GM21360 (cell line): ENCODE measurements around the gene SYNE1.
"Not testable (repeated sequence)": the region's sequence is repeated elsewhere in the genome, so short reads cannot be mapped to it uniquely, and the experiment has no call there.

Experiments
- ATAC-seq: cut with Tn5 transposase; IDR thresholded peaks from one replicate; pipeline ENCODE4 v1.9.1; 2021; ENCODE audit warnings: mild to moderate bottlenecking, moderate library complexity; ENCODE audit not compliant: unreplicated experiment

The SYNE1 gene

DNA sequence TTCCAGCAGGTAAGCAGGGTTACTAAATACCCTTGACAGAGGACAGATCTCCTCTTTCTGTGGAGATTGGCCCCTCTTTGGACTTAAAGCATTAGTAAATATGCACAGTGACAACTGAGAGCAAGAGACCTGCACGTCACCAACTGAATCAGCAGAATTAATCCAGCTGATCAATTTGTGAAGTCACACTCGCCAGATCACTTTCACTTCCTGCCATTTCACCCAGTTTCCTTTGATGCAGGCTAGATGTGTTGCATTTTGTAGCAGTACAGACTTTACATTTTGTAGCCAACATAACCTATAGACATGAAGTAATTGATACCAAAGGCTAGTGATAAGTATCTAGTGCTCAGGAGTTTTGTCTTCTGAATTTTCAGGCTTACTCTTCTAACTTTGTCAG is 11.9 kb downstream of the SYNE1 start:
- no peak for ATAC-seq

DNA sequence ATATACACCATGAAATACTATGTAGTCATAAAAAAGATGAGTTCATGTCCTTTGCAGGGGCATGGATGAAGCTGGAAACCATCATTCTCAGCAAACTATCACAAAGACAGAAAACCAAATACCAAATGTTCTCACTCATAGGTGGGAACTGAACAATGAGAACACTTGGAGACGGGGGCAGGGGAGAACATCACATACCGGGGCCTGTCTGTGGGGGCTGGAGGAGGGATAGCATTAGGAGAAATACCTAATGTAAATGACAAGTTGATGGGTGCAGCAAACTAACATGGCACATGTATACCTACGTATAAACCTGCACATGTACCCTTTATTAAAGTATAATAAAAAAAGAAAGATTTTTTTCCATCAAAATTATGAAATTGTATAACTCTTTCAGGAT is 22.4 kb downstream of the SYNE1 start:
- not testable (repeated sequence) for ATAC-seq

DNA sequence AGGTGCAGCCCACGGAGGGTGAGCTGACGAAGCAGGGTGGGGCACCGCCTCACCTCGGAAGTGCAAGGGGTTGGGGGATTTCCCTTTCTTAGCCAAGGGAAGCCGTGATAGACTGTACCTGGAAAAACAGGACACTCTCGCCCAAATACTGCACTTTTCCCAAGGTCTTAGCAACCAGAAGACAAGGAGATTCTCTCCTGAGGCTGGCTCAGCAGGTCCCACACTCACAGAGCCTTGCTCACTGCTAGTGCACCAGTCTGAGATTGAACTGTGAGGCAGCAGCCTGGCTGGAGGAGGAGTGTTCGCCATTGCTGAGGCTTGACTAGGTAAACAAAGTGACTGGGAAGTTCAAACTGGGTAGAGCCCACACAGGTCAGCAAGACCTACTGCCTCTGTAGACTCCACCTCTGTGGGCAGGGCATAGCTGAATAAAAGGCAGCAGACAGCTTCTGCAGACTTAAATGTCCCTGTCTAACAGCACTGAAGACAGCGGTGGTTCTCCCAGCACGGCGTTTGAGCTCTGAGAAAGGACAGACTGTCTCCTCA is 28.0 kb downstream of the SYNE1 start:
- ATAC-seq: no peak

DNA sequence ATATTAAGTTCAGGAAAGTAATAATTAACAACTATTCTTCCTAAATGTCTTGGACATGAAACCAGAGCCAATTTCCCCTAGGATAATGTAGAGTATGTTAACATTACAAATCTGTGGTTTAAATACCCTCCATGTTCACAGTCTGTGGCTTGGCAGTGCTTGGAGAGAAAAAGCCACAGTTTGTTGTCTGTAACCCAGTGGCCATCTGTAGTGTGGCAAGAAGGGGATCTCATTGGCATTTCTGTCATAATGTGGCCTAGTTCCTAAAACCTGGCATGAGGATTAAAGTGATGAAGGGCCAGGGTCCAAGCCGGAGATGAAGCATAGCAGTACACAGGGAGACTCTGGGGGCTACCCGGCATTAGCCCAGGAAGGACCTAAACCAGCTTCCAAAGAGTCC is 31.2 kb downstream of the SYNE1 start:
- no peak for ATAC-seq

DNA sequence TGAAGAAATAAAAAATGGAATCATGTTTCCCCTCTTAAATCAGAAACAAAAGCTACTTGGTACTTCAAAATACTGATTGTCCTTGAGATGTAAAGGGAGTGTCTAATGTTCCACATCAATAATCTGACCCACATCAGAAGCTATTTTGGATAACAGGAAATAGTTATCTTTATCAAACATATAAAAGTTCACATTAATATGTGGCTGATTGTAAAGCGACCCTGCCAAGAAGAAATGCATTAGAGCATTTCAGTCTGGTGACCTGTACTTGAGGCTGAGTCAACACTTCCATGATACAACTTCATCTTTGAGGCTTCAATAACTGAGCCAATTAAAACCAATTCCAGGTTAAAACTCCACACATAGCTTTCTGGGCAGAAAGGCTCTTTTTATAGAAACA is 31.8 kb downstream of the SYNE1 start:
- no peak for ATAC-seq

DNA sequence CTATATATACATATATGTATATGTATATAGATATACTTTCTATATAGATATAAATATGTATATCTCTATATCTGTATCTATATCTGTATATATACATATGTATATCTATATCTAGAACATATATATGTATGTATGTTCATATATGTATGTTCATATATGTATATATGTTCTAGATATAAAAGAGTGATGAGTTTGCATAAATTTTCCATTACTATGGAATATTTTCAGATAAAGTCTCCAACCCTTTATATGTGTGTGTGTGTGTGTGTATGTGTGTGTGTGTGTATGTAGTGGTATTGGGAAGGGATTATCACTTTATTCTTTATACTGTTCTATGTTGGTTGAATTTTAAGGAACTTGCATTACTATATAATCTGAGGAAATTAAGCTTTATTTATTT is 33.3 kb downstream of the SYNE1 start:
- ATAC-seq: no peak

DNA sequence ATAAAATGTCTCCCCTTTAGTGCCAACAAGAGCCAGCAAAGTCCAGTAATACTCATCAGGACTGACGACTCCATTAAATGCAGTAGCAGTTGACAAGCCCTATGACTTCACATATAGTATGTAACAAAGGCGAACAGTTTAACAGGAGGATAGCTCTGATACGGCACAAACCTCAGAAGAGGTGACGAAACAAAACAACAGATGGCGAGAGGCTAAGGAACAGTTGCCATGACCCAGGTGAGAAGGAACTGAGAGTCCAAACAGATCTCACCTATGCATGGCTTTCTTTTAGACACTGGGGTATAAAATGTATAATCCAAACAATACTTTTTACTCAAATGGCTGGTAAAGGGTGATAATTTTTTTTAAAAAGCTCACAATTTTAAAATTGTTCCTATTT is 37.1 kb downstream of the SYNE1 start:
- ATAC-seq: no peak

DNA sequence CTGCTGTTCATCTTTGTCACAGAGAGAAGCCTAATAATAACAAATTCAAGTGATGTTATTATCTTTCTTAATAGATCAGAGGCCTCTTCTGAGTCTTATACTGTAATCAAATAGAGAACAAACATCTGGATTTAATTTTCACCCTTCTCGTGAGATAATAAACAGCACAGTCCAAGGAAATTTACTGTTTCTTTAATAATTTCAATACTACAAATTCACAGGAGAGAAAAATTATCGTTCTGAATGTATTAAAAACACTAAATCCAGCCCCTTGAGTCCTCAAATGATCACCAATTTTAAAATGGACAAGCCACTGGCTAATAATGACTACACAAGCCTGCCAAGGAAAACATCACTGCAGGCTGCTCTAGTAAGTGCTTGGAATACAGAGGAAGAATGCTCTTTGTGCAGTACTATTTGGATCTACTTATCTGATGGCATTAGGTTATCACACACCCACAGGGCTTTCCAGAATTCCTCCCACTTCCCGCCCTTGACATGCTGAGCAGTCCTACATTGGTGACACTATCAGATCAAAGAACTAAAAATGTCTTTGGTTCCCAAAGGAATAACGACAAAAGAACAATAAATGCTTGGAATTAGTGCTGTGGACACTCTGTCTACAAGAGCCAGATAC is 38.1 kb downstream of the SYNE1 start:
- no peak for ATAC-seq

DNA sequence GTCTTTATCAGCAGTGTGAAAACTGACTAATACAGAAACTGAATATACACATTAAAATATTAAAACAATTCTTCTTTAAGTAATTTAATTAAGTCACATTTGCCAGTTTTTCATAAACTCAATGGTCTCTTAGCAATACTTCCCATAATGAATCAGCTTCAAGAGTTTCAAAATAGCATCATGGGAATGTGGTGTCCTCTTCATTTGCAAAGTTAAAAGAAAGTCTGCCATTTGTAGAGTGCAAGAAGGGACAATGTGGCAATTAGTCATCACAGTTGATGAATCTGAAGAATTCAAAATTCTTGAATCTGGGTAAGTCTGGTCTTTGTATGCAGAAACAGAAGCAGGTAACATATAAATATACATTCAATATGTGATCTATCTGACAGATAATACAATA is 38.7 kb downstream of the SYNE1 start:
- ATAC-seq: no peak

DNA sequence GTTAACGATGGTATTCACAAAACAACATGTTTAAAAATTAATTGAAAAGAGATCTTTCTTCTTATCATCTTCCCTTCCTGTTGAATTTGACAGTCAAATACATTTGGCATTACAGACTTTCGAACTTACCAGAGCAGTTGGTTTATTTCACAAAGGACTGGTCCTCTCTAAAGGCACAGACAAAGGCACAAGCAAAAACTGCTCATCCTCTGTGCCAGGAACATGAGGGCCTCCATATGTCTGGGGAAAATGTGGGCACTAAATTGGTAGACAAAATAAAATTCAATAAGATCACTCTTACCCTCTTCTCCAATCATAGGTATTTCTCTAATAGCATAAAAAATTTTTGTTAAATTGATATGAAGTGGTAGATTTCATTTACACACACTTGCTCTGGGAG is 40.4 kb downstream of the SYNE1 start:
- no peak for ATAC-seq

DNA sequence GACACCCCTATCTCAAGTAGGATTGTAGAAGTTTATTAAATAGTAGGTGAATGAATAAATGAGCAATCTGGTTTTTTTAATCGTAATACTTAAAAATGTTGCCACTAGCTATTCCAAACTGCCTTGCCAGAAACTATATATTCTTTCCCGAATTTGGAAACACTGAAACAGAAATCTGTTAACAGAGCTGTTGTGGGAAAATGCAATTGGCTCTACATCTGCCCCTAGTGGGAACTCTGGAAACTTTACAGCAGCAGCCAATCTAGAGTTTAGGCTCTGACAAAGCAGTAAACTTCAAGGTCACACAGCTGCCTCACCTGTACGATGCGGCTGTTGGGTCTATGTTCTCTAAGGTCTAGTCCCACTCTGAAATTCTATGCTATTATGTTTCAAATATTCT is 41.7 kb downstream of the SYNE1 start:
- ATAC-seq: no peak

DNA sequence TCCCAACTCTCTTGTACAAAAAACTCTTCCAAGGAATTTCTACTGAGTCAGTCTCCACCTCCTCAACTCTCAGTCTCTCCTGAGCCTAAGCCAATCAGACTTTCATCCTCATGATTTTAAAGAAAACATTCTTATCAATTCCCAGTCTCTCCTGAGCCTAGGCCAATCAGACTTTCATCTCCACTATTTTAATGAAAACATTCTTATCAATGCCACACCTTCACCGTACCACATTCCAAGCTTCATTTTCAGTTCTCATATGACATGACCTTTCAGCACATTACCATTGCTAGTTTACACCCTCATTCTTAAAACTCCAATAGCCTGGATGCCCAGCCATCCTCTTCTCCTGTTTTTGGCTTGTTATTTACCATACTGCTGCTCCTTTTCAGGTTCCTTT is 42.5 kb downstream of the SYNE1 start:
- no peak for ATAC-seq

DNA sequence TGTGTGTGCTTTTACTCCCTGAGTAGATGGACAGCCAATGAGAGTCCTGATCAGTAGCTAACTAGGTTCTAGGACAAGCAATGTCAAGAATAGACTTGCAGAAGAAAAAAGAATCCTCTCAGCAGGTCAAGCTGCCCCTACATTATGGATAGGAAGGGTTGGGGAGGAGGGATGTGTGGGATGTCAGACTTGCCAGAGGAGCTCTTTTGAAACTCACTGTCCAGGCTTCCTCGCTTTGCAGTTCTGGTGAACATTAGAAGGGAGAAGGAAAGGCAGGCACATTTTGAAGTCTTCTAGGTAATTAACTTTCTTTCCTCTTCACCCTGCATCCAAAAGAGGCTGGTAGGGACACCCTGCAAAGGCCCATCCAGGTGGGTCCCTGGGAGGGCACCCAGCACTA is 48.7 kb downstream of the SYNE1 start:
- ATAC-seq: no peak

DNA sequence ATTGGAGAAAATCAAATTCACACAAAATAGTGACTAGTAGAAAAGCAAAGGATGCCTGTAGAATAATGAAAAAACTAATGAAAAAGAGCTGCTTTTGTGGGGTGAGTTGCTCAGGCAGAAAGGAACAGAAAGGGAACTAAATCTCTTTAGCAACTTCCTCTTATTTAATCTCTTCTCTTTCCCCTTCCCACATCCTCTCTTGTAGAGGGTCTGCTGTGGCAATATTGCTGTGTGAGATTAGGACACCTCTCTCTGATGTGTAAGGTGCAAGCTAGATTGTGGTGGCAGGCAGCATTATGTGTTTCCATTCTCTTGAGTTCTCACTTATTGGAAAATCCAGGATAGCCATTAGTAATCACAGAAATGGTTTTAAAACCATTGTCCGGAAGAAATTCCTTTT is 49.7 kb downstream of the SYNE1 start:
- ATAC-seq: no peak

DNA sequence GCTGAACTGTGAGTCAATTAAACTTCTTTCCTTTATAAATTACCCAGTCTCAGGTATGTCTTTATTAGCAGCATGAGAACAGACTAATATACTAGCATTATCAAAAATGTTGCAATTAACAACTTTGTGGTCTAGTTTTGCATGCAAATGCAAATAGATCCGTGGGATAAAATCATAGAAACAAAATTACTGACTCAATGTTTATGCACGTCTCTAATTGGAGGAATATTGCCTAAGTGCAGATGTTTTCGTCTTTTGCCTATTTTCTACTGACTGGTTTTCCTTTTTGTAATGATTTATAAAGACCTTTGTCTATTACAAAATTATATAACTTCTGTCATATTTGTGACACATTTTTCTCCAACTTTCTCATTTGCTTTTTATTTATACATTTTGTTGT is 51.9 kb downstream of the SYNE1 start:
- no peak for ATAC-seq

DNA sequence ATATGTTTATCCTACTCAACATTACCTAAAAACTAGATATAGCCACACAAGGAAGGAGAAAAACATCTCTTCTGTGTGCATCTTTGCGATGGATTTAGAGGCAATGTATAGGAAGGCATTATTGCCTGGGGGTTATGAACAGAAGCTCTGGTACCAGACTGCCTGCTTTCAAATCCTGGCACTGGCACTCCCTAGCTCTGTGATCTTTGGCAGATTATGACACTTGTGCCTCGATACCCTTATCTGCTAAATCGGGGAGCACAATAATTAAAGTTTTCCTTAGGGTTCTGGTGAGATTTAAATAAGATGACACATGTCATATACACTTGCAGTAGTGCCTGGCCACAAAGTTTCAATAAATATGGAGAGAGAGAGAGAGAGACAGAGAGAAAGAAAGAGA is 53.3 kb downstream of the SYNE1 start:
- no peak for ATAC-seq

DNA sequence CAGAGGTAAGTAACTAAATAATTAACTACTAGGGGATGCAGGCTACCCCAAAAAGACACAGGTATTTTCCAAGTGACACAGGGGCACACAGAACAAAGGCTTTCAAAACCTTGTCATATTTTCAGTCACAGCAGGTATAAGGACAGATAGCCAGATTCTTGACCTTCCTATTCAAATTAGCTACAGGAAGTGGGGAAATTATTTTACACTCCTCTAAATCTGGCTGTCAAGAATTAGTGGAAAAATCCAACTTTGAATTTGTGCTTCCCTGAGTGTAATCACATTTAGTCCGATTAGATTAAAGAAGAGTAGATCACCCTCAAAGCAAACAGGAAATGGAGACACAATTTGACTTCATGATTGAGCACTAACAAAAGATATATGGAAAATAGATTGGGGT is 60.6 kb downstream of the SYNE1 start:
- ATAC-seq: no peak

DNA sequence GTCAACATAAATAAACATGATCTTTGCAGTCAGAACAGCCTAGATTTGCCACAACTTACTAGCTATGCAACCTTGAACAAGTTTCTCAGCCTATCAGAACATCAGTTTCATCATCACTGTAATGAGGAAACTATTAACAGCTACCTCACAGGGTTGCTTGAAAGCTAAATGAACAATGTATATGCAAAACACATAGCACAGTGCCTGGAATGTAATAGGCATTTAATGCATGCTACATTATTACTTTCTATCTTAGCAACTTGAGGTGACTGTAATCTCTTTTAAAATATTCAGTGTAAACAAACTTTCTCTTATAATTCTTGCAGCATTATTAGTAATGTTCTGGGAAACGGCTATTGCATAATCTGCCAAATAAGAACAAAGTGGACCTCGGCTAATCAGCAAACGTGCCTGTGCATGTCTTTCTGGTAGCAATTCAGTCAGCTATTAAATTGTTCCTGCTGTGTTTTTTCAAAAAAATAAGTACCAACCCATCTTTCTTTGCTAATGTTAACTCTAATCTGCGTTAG is 61.5 kb downstream of the SYNE1 start:
- no peak for ATAC-seq

DNA sequence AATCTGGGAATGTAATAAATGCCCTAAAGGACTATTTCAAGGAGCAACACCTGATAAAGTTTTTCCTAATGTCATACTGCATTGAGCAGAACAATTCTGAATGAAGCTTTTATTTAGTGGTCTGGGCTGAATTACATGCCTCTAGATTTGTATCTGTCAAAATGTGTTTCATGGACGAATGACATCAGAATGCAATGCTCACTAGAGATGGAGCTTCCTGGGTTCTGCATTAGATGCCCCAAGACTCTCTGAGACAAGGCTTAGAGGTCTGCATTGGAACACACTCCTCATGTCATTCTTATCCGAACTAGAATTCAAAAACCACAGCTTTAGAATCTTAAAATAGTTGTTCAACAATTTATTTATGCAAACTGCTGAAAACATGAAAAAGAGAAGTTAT is 62.0 kb downstream of the SYNE1 start:
- ATAC-seq: no peak

DNA sequence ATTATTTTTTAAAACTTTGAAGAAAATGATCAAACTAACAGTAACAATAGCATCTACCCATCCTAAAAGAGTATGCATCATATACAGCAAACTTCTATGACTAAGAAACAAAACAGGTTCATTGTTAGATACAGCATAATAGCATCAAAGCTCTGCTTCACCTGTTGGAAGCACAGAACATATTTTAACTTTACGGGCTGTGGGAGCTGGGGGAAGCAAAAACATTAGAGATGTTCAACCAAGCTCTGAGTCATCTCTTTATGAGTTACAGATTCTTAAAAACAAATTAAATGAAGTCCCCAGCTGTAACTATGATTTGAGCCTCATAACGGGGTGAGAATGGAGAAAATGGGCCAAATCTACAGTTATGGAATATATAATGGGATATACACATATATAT is 63.4 kb downstream of the SYNE1 start:
- no peak for ATAC-seq

DNA sequence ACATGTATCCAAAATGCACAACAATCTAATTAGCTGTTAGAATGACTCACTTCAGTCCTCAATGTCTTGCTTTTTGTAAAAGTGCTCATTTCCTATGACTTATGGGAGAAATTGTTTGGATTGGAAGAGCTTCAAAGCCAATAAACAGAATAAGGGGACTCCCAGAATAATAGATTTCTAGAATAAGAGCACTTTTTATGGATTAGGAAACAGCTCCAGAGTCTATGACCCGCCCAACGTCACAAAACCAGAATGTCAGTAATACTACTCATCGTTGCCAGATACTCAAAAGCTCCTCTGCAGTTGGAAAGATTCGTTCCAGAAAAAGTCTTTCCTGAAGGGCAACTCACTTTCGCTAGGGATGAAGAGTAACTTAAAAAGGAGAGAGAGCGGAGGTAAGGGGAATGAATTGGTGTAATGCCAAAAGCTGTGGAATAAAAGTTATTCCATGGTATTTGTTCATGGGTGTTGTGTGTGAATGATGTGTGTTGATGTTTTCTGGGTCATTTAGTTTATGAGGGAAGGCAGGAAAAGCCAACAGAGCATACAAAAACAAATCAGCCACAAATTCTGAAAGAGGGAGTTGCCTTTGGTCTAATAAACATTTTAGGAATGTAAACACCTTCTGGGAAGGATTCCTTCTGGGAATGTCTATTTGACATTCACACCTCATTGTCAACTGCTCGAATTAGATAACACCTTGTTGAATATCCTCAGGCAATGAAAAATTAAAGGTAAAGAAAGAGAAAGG is 64.6 kb downstream of the SYNE1 start:
- ATAC-seq: no peak

DNA sequence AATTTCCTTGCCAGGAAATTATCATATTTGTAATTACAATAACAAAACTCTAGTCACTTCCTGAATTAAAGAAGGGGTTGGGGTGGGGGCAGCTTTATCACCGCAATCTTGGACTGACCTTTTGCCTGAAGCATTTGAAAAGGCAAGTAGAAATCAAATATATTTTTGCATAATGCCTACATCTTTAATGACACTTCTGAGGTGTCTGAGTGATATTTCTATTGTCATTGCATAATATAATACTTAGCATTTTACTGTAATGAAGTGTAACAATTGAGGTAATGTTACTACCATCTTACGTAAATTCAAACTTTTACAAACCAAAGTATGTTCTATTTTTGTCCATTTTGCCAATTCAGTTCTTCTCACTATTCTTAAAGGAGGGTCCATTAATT is 65.2 kb downstream of the SYNE1 start:
- no peak for ATAC-seq
